KMS-11 (cell line): ENCODE measurements around the gene VPS13A.

ENCODE experiments used
- H2AFZ ChIP-seq: fragments of 200-600 bp; sonication (generic); 2 replicates; pipeline ENCODE4 v1.6.1; 2016; ENCODE audit warnings: antibody characterized with exemption, mixed run types, low read depth
- H3K27ac ChIP-seq: fragments of 200-600 bp; sonication (generic); 2 replicates; pipeline ENCODE4 v1.6.1; 2016; ENCODE audit warnings: mild to moderate bottlenecking, mixed run types
- H3K27me3 ChIP-seq: fragments of 200-600 bp; sonication (generic); 2 replicates; pipeline ENCODE4 v1.6.1; 2017; ENCODE audit warnings: mild to moderate bottlenecking, low read depth, mixed run types, moderate library complexity; ENCODE audit not compliant: insufficient read depth
- H3K36me3 ChIP-seq: fragments of 200-600 bp; sonication (generic); 2 replicates; pipeline ENCODE4 v1.6.1; 2017; ENCODE audit warnings: mild to moderate bottlenecking, mixed run types; ENCODE audit not compliant: insufficient read depth
- H3K4me1 ChIP-seq: fragments of 200-600 bp; sonication (generic); 2 replicates; pipeline ENCODE4 v1.6.1; 2016; ENCODE audit warnings: mild to moderate bottlenecking, low read depth, mixed run types; ENCODE audit not compliant: poor library complexity, severe bottlenecking
- H3K4me2 ChIP-seq: fragments of 200-600 bp; sonication (generic); 2 replicates; pipeline ENCODE4 v1.7.0; 2016; ENCODE audit warnings: mild to moderate bottlenecking, mixed run types
- H3K4me3 ChIP-seq: fragments of 200-600 bp; sonication (generic); IDR thresholded peaks from 2 replicates; pipeline ENCODE4 v1.6.1; 2017; ENCODE audit warnings: low read depth, low read length, mixed read lengths; ENCODE audit not compliant: insufficient read depth
- H3K79me2 ChIP-seq: fragments of 200-600 bp; sonication (generic); 2 replicates; pipeline ENCODE4 v1.6.1; 2016; ENCODE audit warnings: low read depth, mixed run types; ENCODE audit not compliant: insufficient read depth
- H3K9ac ChIP-seq: fragments of 200-600 bp; sonication (generic); 2 replicates; pipeline ENCODE4 v1.6.1; 2016; ENCODE audit warnings: mild to moderate bottlenecking, mixed run types
- H4K20me1 ChIP-seq: fragments of 200-600 bp; sonication (generic); 2 replicates; pipeline ENCODE4 v1.6.1; 2016; ENCODE audit warnings: mild to moderate bottlenecking, mixed run types; ENCODE audit not compliant: insufficient read depth
- CTCF ChIP-seq: fragments of 200-600 bp; sonication (generic); conservative IDR thresholded peaks from 2 replicates; pipeline ENCODE4 v1.6.1; 2017; ENCODE audit warnings: low read depth, mild to moderate bottlenecking, antibody characterized with exemption, low read length, moderate library complexity, mixed read lengths

The VPS13A gene

GRCh38 chr9:77423841-77424240, 246.5 kb downstream of the VPS13A start:
- no peaks in the 10 kb centered on the region for H3K27me3 ChIP-seq
- H3K4me3 ChIP-seq, result no peak overlapping the region
- no peak overlapping the region for H3K9ac ChIP-seq
- no peak overlapping the region for H2AFZ ChIP-seq
- H3K4me1 ChIP-seq, result no peaks in the 10 kb centered on the region
- no peaks in the 10 kb centered on the region for H4K20me1 ChIP-seq
- no peak overlapping the region for H3K4me2 ChIP-seq
- H3K36me3 ChIP-seq, result no peaks in the 10 kb centered on the region
- H3K79me2 ChIP-seq, result no peaks in the 10 kb centered on the region
- H3K27ac ChIP-seq, result no peak overlapping the region
- TF ChIP-seq CTCF, result no peak

GRCh38 chr9:77424993-77425392, 247.7 kb downstream of the VPS13A start:
- Histone ChIP-seq H3K27me3 (no peaks in the 10 kb centered on the region), H3K79me2 (no peaks in the 10 kb centered on the region), H3K9ac (no peak overlapping the region), H3K4me1 (no peaks in the 10 kb centered on the region), H4K20me1 (no peaks in the 10 kb centered on the region), H2AFZ (no peak overlapping the region), H3K27ac (no peak overlapping the region), H3K4me2 (no peak overlapping the region), H3K36me3 (no peaks in the 10 kb centered on the region), H3K4me3 (no peak overlapping the region)
- no peak for TF ChIP-seq CTCF

- Histone ChIP-seq H3K27me3 (no peaks in the 10 kb centered on the region), H3K4me3 (no peak overlapping the region), H3K79me2 (no peaks in the 10 kb centered on the region), H4K20me1 (no peaks in the 10 kb centered on the region), H3K9ac (no peak overlapping the region), H3K4me2 (no peak overlapping the region), H3K36me3 (no peaks in the 10 kb centered on the region), H3K4me1 (no peaks in the 10 kb centered on the region), H3K27ac (no peak overlapping the region), H2AFZ (no peak overlapping the region)
- TF ChIP-seq CTCF, result no peak
Observed at GRCh38 chr9:77426712-77427111, 249.4 kb downstream of the VPS13A start.

- H3K27ac ChIP-seq, result no peak overlapping the region
- H3K4me3 ChIP-seq, result no peak overlapping the region
- H2AFZ ChIP-seq, result no peak overlapping the region
- TF ChIP-seq CTCF, result no peak
- H3K4me1 ChIP-seq, result no peaks in the 10 kb centered on the region
- H3K36me3 ChIP-seq, result no peaks in the 10 kb centered on the region
- H3K27me3 ChIP-seq, result no peaks in the 10 kb centered on the region
- no peak overlapping the region for H3K4me2 ChIP-seq
- no peaks in the 10 kb centered on the region for H3K79me2 ChIP-seq
- H3K9ac ChIP-seq, result no peak overlapping the region
- no peaks in the 10 kb centered on the region for H4K20me1 ChIP-seq
Observed at GRCh38 chr9:77427256-77427927, 250.1 kb downstream of the VPS13A start.
